Effector memory CD4-positive, alpha-beta T cell (primary cell): ENCODE results near the gene KMT2E.
A peak's percentile ranks its signal among the peaks of the same experiment; 100 is the strongest.

Source experiments
- DNase-seq, 3 donors: peaks; one replicate each; pipeline ENCODE4 v3.0.0-alpha.2; 2020
- H3K27ac ChIP-seq: 2 replicates; pipeline ENCODE4 v1.7.0; 2013; ENCODE audit warnings: mild to moderate bottlenecking, low read length, moderate library complexity; ENCODE audit not compliant: insufficient read depth, poor library complexity, severe bottlenecking
- H3K27me3 ChIP-seq: replicated peaks from 2 replicates; pipeline ENCODE4 v1.7.0; 2013; ENCODE audit warnings: mild to moderate bottlenecking, low read length; ENCODE audit not compliant: insufficient read depth, control insufficient read depth, poor library complexity, severe bottlenecking
- H3K36me3 ChIP-seq: 2 replicates; pipeline ENCODE4 v1.7.0; 2013; ENCODE audit warnings: mild to moderate bottlenecking, low read length, moderate library complexity; ENCODE audit not compliant: control insufficient read depth, insufficient read depth
- H3K4me1 ChIP-seq: 2 replicates; pipeline ENCODE4 v1.7.0; 2013; ENCODE audit warnings: low read length, mild to moderate bottlenecking; ENCODE audit not compliant: control insufficient read depth, insufficient read depth, poor library complexity, severe bottlenecking
- H3K4me3 ChIP-seq: 2 replicates; pipeline ENCODE4 v1.7.0; 2013; ENCODE audit warnings: low read length, low read depth, mild to moderate bottlenecking; ENCODE audit not compliant: insufficient read depth, poor library complexity, severe bottlenecking
- H3K9me3 ChIP-seq: 2 replicates; pipeline ENCODE4 v1.7.0; 2013; ENCODE audit warnings: mild to moderate bottlenecking, low read length, moderate library complexity; ENCODE audit not compliant: control insufficient read depth

The KMT2E gene

DNA sequence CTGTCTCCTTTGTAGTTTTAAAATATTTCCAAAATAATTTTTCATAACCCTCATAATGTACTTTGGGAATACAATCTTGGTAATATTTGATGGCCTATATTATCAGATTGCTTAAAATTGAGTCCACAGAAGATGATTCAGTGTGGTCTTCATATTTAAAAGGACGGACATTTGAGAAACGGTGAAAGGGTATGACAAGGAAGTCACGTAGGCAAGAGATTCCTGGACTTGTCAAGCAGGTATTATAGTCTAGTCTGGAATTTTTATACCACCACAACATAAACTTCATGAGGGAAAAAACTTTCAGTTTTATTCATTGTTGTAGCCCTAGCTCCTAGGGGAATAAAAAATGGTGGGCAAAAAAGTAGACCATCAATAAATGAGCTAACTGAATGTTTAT lies 82.3 kb downstream of the KMT2E start:
- DNase-seq: no peak
- H3K4me3 ChIP-seq: no peak overlapping the region
- H3K27ac ChIP-seq: no peak overlapping the region
- no peaks in the 10 kb centered on the region for H3K27me3 ChIP-seq
- peaks cover 61% of the 10 kb centered on the region for H3K36me3 ChIP-seq
- H3K4me1 ChIP-seq: no peaks in the 10 kb centered on the region
- H3K9me3 ChIP-seq: no peaks in the 10 kb centered on the region

DNA sequence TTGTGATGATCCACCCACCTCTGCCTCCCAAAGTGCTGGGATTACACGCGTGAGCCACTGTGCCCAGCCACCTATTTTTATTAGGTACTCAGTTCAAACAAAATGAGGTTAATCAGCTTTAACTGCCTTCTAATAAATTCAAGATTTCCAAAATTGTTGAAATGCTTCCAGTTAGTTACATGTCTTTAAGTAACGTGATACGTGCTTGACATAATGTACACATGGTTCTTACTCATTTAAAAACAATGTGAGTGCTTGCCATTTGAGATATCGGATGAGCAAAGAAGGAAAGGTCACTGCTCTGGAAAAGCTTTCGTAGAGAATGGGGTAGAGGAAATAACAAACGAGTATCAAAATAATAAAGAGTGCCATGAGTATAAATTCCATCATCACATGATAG lies 83.6 kb downstream of the KMT2E start:
- no peaks in the 10 kb centered on the region for H3K27me3 ChIP-seq
- no peak for DNase-seq
- no peaks in the 10 kb centered on the region for H3K4me1 ChIP-seq
- H3K27ac ChIP-seq: no peak overlapping the region
- no peaks in the 10 kb centered on the region for H3K9me3 ChIP-seq
- H3K4me3 ChIP-seq: no peak overlapping the region
- peaks cover 55% of the 10 kb centered on the region for H3K36me3 ChIP-seq

GRCh38 chr7:105098863-105099515 lies 85.0 kb downstream of the KMT2E start:
- Histone ChIP-seq H3K36me3 (peaks cover 57% of the 10 kb centered on the region), H3K4me3 (no peak overlapping the region), H3K4me1 (no peaks in the 10 kb centered on the region), H3K27ac (no peak overlapping the region), H3K27me3 (no peaks in the 10 kb centered on the region), H3K9me3 (no peaks in the 10 kb centered on the region)
- no peak for DNase-seq

- Histone ChIP-seq H3K4me3 (no peak overlapping the region), H3K9me3 (no peaks in the 10 kb centered on the region), H3K27me3 (no peaks in the 10 kb centered on the region), H3K36me3 (peaks cover 61% of the 10 kb centered on the region), H3K27ac (no peak overlapping the region), H3K4me1 (no peaks in the 10 kb centered on the region)
- DNase-seq: no peak
These were observed 87.9 kb downstream of the KMT2E start for GRCh38 chr7:105101864-105102263.

DNA sequence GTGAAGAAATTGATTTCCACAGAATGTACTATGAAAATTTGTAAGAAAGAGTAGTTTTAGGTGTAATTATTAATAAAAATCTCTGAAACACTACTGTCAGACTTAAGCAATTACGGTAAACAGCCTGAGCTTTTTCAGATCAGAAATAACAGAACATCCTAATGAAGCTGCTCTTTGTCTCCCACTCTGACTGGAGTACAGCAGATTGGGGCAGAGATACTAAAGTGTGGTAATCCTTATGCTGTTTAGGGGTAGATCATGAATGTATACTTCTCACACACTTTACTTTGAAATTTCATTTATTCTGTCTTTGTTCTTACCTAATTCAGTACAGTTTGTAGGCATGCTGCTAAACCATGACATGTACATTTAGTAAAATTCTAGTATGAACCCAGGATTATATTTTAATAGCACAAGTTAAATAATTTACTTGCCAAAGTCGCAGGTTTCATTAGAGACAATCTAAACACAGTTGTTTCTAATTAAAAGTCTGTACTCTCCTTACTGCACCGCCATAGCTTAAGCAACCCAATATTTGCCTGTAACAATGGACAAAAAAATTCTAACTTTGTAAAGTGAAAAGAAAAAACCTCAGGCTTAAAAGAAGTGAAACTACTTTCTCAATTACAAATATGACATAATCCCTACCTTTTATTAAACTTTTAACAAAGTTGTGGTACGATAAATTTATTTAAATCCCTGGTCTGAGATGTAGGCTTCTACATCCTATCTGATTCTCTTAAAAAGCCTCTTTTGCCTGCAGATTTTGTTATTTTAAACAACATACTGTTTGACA lies 88.8 kb downstream of the KMT2E start:
- no peak for DNase-seq
- H3K27me3 ChIP-seq: no peaks in the 10 kb centered on the region
- H3K9me3 ChIP-seq: no peaks in the 10 kb centered on the region
- peak overlapping the region; percentile 8 for H3K27ac ChIP-seq
- no peaks in the 10 kb centered on the region for H3K4me1 ChIP-seq
- no peak overlapping the region for H3K4me3 ChIP-seq
- peaks cover 69% of the 10 kb centered on the region for H3K36me3 ChIP-seq

GRCh38 chr7:105105579-105105978 lies 91.6 kb downstream of the KMT2E start:
- Histone ChIP-seq H3K9me3 (no peaks in the 10 kb centered on the region), H3K36me3 (peaks cover 87% of the 10 kb centered on the region), H3K4me3 (no peak overlapping the region), H3K4me1 (no peaks in the 10 kb centered on the region), H3K27ac (no peak overlapping the region), H3K27me3 (no peaks in the 10 kb centered on the region)
- DNase-seq: no peak

- Histone ChIP-seq H3K4me1 (no peaks in the 10 kb centered on the region), H3K27ac (no peak overlapping the region), H3K36me3 (peaks cover 87% of the 10 kb centered on the region), H3K9me3 (no peaks in the 10 kb centered on the region), H3K27me3 (no peaks in the 10 kb centered on the region), H3K4me3 (no peak overlapping the region)
- DNase-seq: no peak
These were observed 92.5 kb downstream of the KMT2E start for GRCh38 chr7:105106473-105106872.

DNA sequence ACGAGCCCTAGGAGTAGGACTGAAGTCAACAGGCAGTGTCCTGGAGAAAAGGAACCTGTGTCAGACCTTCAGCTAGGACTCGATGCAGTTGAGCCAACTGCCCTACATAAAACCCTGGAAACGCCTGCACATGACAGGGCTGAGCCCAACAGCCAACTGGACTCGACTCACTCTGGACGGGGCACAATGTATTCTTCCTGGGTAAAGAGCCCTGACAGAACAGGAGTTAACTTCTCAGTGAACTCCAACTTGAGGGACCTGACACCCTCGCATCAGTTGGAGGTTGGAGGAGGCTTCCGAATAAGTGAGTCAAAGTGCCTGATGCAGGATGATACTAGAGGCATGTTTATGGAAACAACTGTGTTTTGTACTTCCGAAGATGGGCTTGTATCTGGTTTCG lies 93.5 kb downstream of the KMT2E start:
- Histone ChIP-seq H3K36me3 (peaks cover 94% of the 10 kb centered on the region), H3K27me3 (no peaks in the 10 kb centered on the region), H3K9me3 (no peaks in the 10 kb centered on the region), H3K4me1 (no peaks in the 10 kb centered on the region), H3K4me3 (no peak overlapping the region), H3K27ac (no peak overlapping the region)
- DNase-seq: no peak

DNA sequence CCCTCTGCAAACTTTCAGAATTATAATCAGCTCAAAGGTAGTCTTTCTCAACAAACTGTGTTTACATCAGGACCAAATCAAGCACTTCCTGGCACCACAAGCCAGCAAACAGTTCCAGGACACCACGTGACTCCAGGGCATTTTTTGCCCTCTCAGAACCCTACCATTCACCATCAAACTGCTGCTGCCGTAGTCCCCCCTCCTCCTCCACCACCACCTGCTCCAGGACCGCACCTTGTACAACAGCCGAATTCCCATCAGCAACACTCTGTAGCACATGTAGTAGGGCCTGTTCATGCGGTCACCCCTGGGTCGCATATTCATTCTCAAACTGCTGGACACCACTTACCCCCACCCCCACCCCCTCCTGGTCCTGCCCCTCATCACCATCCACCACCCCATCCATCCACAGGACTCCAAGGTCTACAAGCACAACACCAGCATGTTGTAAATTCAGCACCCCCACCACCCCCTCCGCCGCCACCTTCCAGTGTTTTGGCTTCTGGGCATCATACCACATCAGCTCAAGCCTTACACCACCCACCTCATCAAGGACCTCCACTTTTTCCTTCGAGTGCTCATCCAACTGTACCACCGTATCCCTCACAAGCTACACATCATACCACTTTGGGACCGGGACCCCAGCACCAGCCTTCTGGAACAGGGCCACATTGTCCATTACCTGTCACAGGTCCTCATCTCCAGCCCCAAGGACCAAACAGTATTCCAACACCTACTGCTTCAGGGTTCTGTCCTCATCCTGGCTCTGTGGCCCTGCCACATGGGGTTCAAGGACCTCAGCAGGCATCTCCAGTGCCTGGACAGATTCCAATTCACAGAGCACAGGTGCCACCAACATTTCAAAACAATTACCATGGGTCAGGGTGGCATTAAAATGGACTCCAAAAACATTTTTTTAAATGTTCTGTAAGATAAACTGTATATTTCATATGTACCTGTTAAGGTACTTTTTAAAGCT lies 98.7 kb downstream of the KMT2E start:
- no peak for DNase-seq
- no peaks in the 10 kb centered on the region for H3K27me3 ChIP-seq
- H3K9me3 ChIP-seq: no peaks in the 10 kb centered on the region
- no peak overlapping the region for H3K4me3 ChIP-seq
- no peaks in the 10 kb centered on the region for H3K4me1 ChIP-seq
- peaks cover 62% of the 10 kb centered on the region for H3K36me3 ChIP-seq
- H3K27ac ChIP-seq: no peak overlapping the region
